ENCODE measurements around the gene PDGFD.

The PDGFD gene

DNA sequence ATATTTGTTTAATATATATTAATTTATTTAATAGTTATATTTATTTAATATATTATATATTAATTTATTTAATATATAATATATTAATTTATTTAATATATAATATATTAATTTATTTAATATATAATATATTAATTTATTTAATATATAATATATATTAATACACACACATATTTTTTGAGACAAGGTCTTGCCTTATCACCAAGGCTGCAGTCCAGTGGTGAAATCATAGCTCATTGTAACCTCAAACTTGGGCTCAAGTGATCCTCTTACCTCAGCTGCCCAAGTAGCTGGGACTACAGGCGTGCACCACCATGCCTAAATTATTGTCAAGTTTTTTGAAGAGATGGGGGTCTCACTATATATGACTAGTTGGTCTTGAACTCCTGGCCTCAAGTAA lies 178.9 kb downstream of the PDGFD start:
- Mint-ChIP-seq H3K27ac (no peak overlapping the region), H3K4me3 (no peak overlapping the region), H3K4me1 (no peaks in the 10 kb centered on the region), H3K9me3 (peaks cover 16% of the 10 kb centered on the region), H3K27me3 (ENCODE audit: low read depth, poor library complexity) (no peaks in the 10 kb centered on the region), H3K36me3 (ENCODE audit: low read depth) (no peaks in the 10 kb centered on the region)
- TF ChIP-seq, protein P1, sequence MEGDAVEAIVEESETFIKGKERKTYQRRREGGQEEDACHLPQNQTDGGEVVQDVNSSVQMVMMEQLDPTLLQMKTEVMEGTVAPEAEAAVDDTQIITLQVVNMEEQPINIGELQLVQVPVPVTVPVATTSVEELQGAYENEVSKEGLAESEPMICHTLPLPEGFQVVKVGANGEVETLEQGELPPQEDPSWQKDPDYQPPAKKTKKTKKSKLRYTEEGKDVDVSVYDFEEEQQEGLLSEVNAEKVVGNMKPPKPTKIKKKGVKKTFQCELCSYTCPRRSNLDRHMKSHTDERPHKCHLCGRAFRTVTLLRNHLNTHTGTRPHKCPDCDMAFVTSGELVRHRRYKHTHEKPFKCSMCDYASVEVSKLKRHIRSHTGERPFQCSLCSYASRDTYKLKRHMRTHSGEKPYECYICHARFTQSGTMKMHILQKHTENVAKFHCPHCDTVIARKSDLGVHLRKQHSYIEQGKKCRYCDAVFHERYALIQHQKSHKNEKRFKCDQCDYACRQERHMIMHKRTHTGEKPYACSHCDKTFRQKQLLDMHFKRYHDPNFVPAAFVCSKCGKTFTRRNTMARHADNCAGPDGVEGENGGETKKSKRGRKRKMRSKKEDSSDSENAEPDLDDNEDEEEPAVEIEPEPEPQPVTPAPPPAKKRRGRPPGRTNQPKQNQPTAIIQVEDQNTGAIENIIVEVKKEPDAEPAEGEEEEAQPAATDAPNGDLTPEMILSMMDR (IDR thresholded peaks at IDR 0.05): no peak
- no peak for DNase-seq

GRCh38 chr11:103980108-103980507 lies 183.8 kb downstream of the PDGFD start:
- Mint-ChIP-seq H3K4me3 (no peak overlapping the region), H3K4me1 (no peaks in the 10 kb centered on the region), H3K9me3 (peaks cover 16% of the 10 kb centered on the region), H3K36me3 (ENCODE audit: low read depth) (no peaks in the 10 kb centered on the region), H3K27ac (no peak overlapping the region), H3K27me3 (ENCODE audit: low read depth, poor library complexity) (no peaks in the 10 kb centered on the region)
- no peak for DNase-seq
- TF ChIP-seq, protein P1 (IDR thresholded peaks at IDR 0.05): no peak

DNA sequence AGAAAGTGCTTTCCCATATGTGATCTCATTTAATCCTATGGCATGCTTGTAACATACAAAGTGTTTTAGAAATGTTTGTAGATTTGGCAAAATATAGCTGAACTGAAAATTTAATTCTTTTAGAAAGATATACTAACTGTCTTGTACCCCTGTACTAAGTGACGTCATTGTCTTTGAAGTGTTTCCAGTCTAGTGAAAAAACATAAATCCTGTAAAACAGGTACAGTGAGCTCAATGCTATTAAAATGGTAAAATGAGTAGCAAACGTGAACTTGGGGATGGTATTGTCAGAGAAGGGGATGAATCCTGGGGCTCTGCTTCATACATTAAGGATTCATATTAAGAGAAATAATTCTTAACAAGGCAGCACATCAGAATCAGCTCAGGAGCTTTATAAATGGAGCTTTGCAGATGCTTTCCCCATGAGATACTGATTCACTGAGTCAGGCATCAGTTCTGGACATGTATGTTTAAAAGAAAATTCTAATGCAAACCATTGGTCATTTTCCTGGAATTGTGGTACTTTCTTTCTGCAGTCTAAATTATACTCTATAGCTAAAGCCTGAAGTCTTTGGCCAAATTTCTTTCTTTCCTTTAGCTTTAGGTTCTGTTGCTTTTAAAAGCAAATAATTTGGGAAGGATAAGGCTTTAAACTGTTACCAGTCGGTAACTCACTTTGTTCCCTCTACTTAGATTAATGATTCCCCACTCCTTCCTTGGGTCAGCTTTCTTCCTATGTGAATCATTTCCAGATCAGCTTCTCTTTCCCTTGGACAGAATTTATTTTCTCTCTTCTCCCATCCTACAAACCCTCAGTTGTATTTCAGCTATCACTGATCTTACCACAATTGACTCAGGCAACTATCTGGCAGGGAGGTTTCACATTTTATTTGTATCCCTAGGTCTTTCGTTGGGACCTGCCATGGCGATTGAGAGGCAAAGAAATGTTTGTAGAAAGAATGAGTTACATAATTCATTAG lies 185.0 kb downstream of the PDGFD start:
- Mint-ChIP-seq H3K27ac (no peak overlapping the region), H3K4me3 (no peak overlapping the region), H3K4me1 (no peaks in the 10 kb centered on the region), H3K27me3 (ENCODE audit: low read depth, poor library complexity) (no peaks in the 10 kb centered on the region), H3K36me3 (ENCODE audit: low read depth) (no peaks in the 10 kb centered on the region), H3K9me3 (peaks cover 10% of the 10 kb centered on the region)
- no peak for DNase-seq
- TF ChIP-seq, protein P1 (IDR thresholded peaks at IDR 0.05): no peak

- no peaks in the 10 kb centered on the region for H3K36me3 Mint-ChIP-seq (ENCODE audit: low read depth)
- TF ChIP-seq, protein P1 (IDR thresholded peaks at IDR 0.05): no peak
- no peak overlapping the region for H3K4me3 Mint-ChIP-seq
- peaks cover 13% of the 10 kb centered on the region for H3K4me1 Mint-ChIP-seq
- no peak overlapping the region for H3K27ac Mint-ChIP-seq
- no peak for DNase-seq
- H3K9me3 Mint-ChIP-seq: no peaks in the 10 kb centered on the region
- H3K27me3 Mint-ChIP-seq (ENCODE audit: low read depth, poor library complexity): no peaks in the 10 kb centered on the region
These were observed 191.9 kb downstream of the PDGFD start for GRCh38 chr11:103972013-103972412.

- Mint-ChIP-seq H3K27ac (no peak overlapping the region), H3K36me3 (ENCODE audit: low read depth) (no peaks in the 10 kb centered on the region), H3K27me3 (ENCODE audit: low read depth, poor library complexity) (no peaks in the 10 kb centered on the region), H3K4me1 (peaks cover 13% of the 10 kb centered on the region), H3K4me3 (no peak overlapping the region), H3K9me3 (no peaks in the 10 kb centered on the region)
- TF ChIP-seq, protein P1 (IDR thresholded peaks at IDR 0.05): no peak
- no peak for DNase-seq
These were observed 193.2 kb downstream of the PDGFD start for GRCh38 chr11:103970701-103971249.
